Calu3 (cell line): Measurements from ENCODE around the gene SLC27A2. TPM values are rescaled to one million over a fixed set of nuclear protein-coding genes. Genes with fewer than 3 reads are reported as not detected.
"Not testable (repeated sequence)": the region's sequence is repeated elsewhere in the genome, so short reads cannot be mapped to it uniquely, and the experiment has no call there.

ENCODE experiments used
- BruUV-seq: library from RNA; stranded (reverse); fragments of 400-500 nt; replicated peaks from 2 replicates; lab custom pipeline; 2021; lab: Mats Ljungman, UMichigan
- CTCF ChIA-PET: fragments of 300-600 bp; sonication (Branson Sonifier 250); formaldehyde crosslinking; loops from one replicate; lab custom pipeline; 2022; ENCODE audit warnings: antibody characterized with exemption; lab: Charles Lee
- DNase-seq: peaks from one replicate; pipeline ENCODE4 v3.0.0; 2022
- H3K27ac Mint-ChIP-seq: one replicate; pipeline ENCODE4 v1.8.0; 2022; ENCODE audit warnings: mixed read lengths; ENCODE audit not compliant: unreplicated experiment
- H3K27me3 Mint-ChIP-seq: one replicate; pipeline ENCODE4 v1.8.0; 2022; ENCODE audit warnings: mixed read lengths; ENCODE audit not compliant: unreplicated experiment
- H3K36me3 Mint-ChIP-seq: one replicate; pipeline ENCODE4 v1.8.0; 2022; ENCODE audit warnings: mild to moderate bottlenecking, moderate library complexity, mixed read lengths; ENCODE audit not compliant: insufficient read depth, unreplicated experiment
- H3K4me1 Mint-ChIP-seq: one replicate; pipeline ENCODE4 v1.8.0; 2022; ENCODE audit warnings: mild to moderate bottlenecking, low read depth, mixed read lengths; ENCODE audit not compliant: unreplicated experiment
- H3K4me3 Mint-ChIP-seq: one replicate; pipeline ENCODE4 v1.8.0; 2022; ENCODE audit warnings: mild to moderate bottlenecking, low read depth, moderate library complexity, mixed read lengths; ENCODE audit not compliant: unreplicated experiment
- H3K9me3 Mint-ChIP-seq: one replicate; pipeline ENCODE4 v1.8.0; 2022; ENCODE audit warnings: low read depth, mixed read lengths; ENCODE audit not compliant: unreplicated experiment
- intact Hi-C: fragments of 100-400 bp; cut with micrococcal nuclease; formaldehyde crosslinking; loops from one replicate; pipeline ENCODE4 v1.10.0; 2022; ENCODE audit not compliant: unreplicated experiment
- total RNA-seq: library from RNA; stranded (reverse); gene quantifications from 2 replicates; pipeline ENCODE4 v1.2.3, GENCODE V29; 2022
- TF ChIP-seq, protein P1 (sequence below): fragments of 200-600 bp; IDR thresholded peaks from one replicate; pipeline ENCODE4 v1.8.0; 2022; ENCODE audit warnings: antibody characterized with exemption; ENCODE audit not compliant: unreplicated experiment

SLC27A2 gene
- total RNA-seq, 1 experiment from 2014 or later, result 13.1 TPM

- intact Hi-C loops, result no loop called here
- no TSS peak for BruUV-seq
- DNase-seq, result no peak
- H3K36me3 Mint-ChIP-seq, result no peaks in the 10 kb centered on the region
- H3K9me3 Mint-ChIP-seq, result no peaks in the 10 kb centered on the region
- H3K4me3 Mint-ChIP-seq, result no peak overlapping the region
- no peak overlapping the region for H3K27ac Mint-ChIP-seq
- TF ChIP-seq, protein P1, sequence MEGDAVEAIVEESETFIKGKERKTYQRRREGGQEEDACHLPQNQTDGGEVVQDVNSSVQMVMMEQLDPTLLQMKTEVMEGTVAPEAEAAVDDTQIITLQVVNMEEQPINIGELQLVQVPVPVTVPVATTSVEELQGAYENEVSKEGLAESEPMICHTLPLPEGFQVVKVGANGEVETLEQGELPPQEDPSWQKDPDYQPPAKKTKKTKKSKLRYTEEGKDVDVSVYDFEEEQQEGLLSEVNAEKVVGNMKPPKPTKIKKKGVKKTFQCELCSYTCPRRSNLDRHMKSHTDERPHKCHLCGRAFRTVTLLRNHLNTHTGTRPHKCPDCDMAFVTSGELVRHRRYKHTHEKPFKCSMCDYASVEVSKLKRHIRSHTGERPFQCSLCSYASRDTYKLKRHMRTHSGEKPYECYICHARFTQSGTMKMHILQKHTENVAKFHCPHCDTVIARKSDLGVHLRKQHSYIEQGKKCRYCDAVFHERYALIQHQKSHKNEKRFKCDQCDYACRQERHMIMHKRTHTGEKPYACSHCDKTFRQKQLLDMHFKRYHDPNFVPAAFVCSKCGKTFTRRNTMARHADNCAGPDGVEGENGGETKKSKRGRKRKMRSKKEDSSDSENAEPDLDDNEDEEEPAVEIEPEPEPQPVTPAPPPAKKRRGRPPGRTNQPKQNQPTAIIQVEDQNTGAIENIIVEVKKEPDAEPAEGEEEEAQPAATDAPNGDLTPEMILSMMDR, result no peak
- no peaks in the 10 kb centered on the region for H3K27me3 Mint-ChIP-seq
- CTCF ChIA-PET, result interaction anchor here (0.6 kb wide), 1 partner anchor 285 kb away, joined by 3 read pairs; no protein-coding TSS in a partner anchor
- peaks cover 12% of the 10 kb centered on the region for H3K4me1 Mint-ChIP-seq
Observed at GRCh38 chr15:50168379-50168778, 13.6 kb upstream of the SLC27A2 start.

DNA sequence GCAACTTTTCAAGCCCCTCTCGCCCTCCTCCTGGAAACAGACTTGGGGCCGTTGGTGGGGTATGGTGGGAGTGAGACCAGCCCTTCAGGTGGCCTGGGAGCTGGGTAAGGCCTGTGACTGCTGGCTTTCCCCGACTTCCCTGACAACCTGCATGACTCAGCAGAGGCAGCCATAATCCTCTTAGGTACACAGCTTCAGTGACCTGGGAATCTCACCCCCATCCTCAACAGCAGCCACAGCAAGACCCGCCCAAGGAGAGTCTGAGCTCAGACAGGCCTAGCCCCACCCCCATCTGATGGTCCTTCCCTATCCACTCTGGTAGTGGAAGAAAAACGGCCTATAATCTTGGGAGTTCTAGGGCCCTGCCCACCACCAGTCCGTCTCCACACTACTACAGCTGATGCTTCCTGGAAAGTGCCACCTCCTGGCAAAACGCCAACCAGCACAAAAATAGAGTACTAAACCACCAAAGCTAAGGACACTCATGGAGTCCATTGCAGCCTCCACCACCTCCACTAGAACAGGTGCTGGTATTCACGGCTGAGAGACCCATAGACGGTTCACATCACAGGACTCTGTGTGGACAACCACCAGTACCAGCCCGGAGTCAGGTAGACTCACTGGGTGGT is 13.1 kb upstream of the SLC27A2 start:
- Mint-ChIP-seq H3K27me3 (no peaks in the 10 kb centered on the region), H3K9me3 (no peaks in the 10 kb centered on the region), H3K4me1 (peaks cover 12% of the 10 kb centered on the region), H3K36me3 (no peaks in the 10 kb centered on the region), H3K27ac (no peak overlapping the region), H3K4me3 (no peak overlapping the region)
- intact Hi-C loops, result no loop called here
- no peak for DNase-seq
- TF ChIP-seq, protein P1, result no peak
- CTCF ChIA-PET, result interaction anchor here (0.6 kb wide), 2 partner anchors 144 to 286 kb away, joined by 3 read pairs; no protein-coding TSS in a partner anchor
- no TSS peak for BruUV-seq

GRCh38 chr15:50172360-50172895 is 9.6 kb upstream of the SLC27A2 start:
- H3K9me3 Mint-ChIP-seq, DNase-seq, H3K36me3 Mint-ChIP-seq, H3K4me3 Mint-ChIP-seq, intact Hi-C loops, CTCF ChIA-PET, H3K27ac Mint-ChIP-seq, H3K4me1 Mint-ChIP-seq, H3K27me3 Mint-ChIP-seq, BruUV-seq: not testable (repeated sequence)

DNA sequence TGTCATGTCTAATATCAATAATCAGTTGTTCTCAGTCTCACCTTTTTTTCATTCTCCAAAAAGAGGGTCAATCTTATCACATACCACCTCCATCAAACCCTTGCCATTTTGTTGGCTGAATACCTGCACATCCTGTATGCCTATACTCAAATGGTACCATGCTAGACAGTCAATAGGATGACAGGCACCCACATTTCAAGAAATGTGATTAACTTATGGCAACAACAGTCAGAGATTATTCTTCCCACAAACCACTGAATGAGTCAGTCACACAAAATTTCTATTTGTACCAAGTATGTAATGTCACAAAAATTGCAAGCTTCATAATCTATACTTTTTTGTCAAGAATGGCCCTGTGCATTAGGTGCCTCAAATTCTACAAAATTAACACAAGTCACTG is 5.1 kb upstream of the SLC27A2 start:
- H3K4me3 Mint-ChIP-seq, result no peak overlapping the region
- no TSS peak for BruUV-seq
- CTCF ChIA-PET, result interaction anchor here (0.6 kb wide), 1 partner anchor 21 kb away, joined by 3 read pairs; no protein-coding TSS in a partner anchor
- peaks cover 7% of the 10 kb centered on the region for H3K4me1 Mint-ChIP-seq
- H3K36me3 Mint-ChIP-seq, result peaks cover 3% of the 10 kb centered on the region
- H3K27me3 Mint-ChIP-seq, result no peaks in the 10 kb centered on the region
- intact Hi-C loops, result no loop called here
- TF ChIP-seq, protein P1, result no peak
- H3K9me3 Mint-ChIP-seq, result peaks cover 2% of the 10 kb centered on the region
- H3K27ac Mint-ChIP-seq, result no peak overlapping the region
- DNase-seq, result no peak

- H3K27me3 Mint-ChIP-seq, result no peaks in the 10 kb centered on the region
- no peak overlapping the region for H3K27ac Mint-ChIP-seq
- intact Hi-C loops, result loop anchor here (5.0 to 10.0 kb wide), 2 partner anchors 77 to 135 kb away; no protein-coding TSS in a partner anchor
- H3K4me1 Mint-ChIP-seq, result peaks cover 18% of the 10 kb centered on the region
- H3K36me3 Mint-ChIP-seq, result peaks cover 14% of the 10 kb centered on the region
- H3K9me3 Mint-ChIP-seq, result no peaks in the 10 kb centered on the region
- DNase-seq, result no peak
- CTCF ChIA-PET, result no interaction called here
- TF ChIP-seq, protein P1, result no peak
- H3K4me3 Mint-ChIP-seq, result no peak overlapping the region
- no TSS peak for BruUV-seq
Observed at GRCh38 chr15:50180091-50180490, 1.9 kb upstream of the SLC27A2 start.
